Choroid plexus epithelial cell (primary cell): ENCODE data around the gene CREG2.

Experiments
- DNase-seq: peaks from one replicate; pipeline ENCODE4 v3.0.0-alpha.2; 2010; ENCODE audit warnings: low read depth
- H3K4me3 ChIP-seq: 2 replicates; pipeline ENCODE4 v1.5.1; 2011; ENCODE audit warnings: low read depth, mild to moderate bottlenecking, control low read depth, low read length, moderate library complexity
- CTCF ChIP-seq: conservative IDR thresholded peaks from 2 replicates; pipeline ENCODE4 v1.5.1; 2011; ENCODE audit warnings: low read depth, mild to moderate bottlenecking, control low read depth, inconsistent platforms, low read length, moderate library complexity

Gene CREG2

GRCh38 chr2:101310090-101310833 lies 77.0 kb downstream of the CREG2 start:
- H3K4me3 ChIP-seq = no peak overlapping the region
- no peak for DNase-seq
- no peak for TF ChIP-seq CTCF

- TF ChIP-seq CTCF = no peak
- H3K4me3 ChIP-seq = peak within 1 kb of the TSS; percentile 85
- DNase-seq = peak; percentile 92
These were observed 78.7 kb downstream of the CREG2 start, which contains the start of gene RNF149 for GRCh38 chr2:101308432-101309210. TSS of gene RNF149 (minus strand) at chr2:101308701. CDS start at chr2:101308588, 113 bp downstream.

- TF ChIP-seq CTCF = no peak
- H3K4me3 ChIP-seq = peak overlapping the region; percentile 85
- DNase-seq = peak; percentile 16
These were observed 79.3 kb downstream of the CREG2 start for GRCh38 chr2:101307950-101308431.

GRCh38 chr2:101307503-101307902 lies 79.8 kb downstream of the CREG2 start:
- DNase-seq = peak; percentile 15
- TF ChIP-seq CTCF = no peak
- H3K4me3 ChIP-seq = peak overlapping the region; percentile 85

GRCh38 chr2:101306410-101306809 lies 80.9 kb downstream of the CREG2 start:
- no peak for TF ChIP-seq CTCF
- H3K4me3 ChIP-seq = peak overlapping the region; percentile 85
- no peak for DNase-seq

- H3K4me3 ChIP-seq = peak overlapping the region; percentile 15
- no peak for TF ChIP-seq CTCF
- peak; percentile 83 for DNase-seq
These were observed 81.7 kb downstream of the CREG2 start for GRCh38 chr2:101305492-101306078.
